DMS153 treated with DMSO at 0.1 percent for 48 hours (cell line): ENCODE measurements around the gene EPHA1.
A peak's percentile ranks its signal among the peaks of the same experiment; 100 is the strongest.

Source experiments
- DNase-seq: peaks from one replicate; lab custom pipeline; 2025; ENCODE audit not compliant: unreplicated experiment; lab: John Stamatoyannopoulos, UW

Gene EPHA1

DNA sequence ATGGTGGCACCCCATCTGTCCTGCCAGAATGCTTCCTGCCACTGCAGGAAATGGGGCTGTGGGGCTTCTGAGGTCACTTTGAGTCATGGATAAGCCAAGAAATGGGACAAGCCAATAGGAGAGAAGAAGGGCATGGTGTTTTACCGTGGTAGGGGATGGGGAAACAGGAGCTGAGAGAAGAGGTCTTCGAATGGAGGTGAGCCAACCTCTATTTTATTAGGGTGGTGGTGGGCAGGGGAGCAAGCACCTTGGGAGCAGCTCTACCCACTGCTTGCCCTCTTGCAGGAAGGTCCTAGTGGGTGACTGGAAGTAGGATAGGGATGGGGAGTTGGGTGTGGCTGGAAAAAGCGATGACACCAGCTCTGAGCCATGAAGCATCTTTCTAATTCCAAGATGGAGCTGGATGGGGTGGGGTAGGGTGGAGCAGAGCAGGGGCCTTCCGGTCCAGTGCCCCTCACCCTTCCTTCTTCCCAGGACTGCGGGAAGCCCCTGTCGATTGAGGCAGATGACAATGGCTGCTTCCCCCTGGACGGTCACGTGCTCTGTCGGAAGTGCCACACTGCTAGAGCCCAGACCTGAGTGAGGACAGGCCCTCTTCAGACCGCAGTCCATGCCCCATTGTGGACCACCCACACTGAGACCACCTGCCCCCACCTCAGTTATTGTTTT lies 18.4 kb downstream of the EPHA1 start:
- no peak for DNase-seq

DNA sequence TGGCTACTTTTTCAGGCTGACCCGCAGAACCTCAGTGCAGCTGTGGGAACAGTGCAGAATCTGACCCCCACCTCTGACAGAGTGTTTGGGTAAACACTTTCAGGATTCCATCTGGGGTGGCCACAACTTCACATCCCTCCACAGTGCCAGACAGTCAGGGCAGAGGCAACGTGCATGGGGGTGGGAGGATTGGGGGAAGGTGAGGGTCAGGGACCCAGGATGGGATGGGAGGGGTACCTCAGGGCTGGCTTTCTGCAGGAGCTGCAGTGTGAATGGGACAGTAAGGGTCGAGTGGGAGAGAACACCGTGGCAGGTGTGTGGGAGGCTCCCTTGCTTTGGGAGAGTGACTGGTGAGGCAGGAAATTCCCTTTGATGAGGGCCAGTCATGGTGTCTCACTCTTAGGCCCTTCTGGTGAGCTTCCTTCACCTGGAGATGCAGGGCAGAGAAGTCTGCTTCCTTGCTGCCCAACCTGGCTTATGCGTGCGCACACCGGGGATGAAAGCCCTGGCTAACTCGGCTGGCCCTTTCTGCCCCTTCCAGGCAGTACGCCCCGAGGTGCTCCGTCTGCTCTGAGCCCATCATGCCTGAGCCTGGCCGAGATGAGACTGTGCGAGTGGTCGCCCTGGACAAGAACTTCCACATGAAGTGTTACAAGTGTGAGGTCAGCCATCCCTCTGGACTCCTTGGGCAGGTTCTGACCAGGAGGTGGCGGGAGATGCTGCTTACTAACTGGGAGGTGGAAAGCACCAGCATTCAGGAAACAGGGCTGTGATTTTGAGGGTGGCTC lies 19.1 kb downstream of the EPHA1 start:
- DNase-seq, result no peak

DNA sequence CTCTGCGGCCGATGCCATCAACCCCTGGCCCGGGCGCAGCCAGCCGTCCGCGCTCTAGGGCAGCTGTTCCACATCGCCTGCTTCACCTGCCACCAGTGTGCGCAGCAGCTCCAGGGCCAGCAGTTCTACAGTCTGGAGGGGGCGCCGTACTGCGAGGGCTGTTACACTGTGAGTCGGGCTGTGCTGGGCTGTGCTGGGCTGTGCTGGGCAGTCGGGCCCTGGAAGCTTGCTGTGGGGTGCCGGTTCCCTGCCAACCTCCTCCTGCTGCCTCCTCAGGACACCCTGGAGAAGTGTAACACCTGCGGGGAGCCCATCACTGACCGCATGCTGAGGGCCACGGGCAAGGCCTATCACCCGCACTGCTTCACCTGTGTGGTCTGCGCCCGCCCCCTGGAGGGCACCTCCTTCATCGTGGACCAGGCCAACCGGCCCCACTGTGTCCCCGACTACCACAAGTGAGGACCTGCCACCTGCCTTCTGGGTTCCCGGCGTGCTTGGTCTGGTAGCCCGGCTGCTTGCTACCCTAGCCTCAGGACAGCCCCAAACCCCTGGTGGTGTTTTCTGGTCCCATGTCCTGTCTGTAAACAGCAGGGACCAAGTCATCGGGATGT lies 20.1 kb downstream of the EPHA1 start:
- DNase-seq, result no peak

DNA sequence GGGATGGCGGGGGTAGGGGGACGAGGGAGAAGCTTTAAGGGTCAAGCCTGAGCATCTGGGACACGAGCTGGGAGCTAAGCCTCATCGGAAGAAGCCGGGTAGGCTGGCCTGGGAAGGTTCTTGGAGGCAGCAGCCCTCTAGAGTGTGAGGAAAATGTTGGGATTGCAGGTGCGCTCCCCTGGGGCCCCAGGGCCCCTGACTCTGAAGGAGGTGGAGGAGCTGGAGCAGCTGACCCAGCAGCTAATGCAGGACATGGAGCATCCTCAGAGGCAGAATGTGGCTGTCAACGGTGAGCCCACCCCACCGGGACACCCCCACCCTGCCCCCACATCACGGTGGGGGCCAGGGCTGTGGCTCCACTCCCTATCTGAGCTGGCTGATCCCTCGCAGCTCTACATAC lies 20.6 kb downstream of the EPHA1 start:
- DNase-seq, result no peak

DNA sequence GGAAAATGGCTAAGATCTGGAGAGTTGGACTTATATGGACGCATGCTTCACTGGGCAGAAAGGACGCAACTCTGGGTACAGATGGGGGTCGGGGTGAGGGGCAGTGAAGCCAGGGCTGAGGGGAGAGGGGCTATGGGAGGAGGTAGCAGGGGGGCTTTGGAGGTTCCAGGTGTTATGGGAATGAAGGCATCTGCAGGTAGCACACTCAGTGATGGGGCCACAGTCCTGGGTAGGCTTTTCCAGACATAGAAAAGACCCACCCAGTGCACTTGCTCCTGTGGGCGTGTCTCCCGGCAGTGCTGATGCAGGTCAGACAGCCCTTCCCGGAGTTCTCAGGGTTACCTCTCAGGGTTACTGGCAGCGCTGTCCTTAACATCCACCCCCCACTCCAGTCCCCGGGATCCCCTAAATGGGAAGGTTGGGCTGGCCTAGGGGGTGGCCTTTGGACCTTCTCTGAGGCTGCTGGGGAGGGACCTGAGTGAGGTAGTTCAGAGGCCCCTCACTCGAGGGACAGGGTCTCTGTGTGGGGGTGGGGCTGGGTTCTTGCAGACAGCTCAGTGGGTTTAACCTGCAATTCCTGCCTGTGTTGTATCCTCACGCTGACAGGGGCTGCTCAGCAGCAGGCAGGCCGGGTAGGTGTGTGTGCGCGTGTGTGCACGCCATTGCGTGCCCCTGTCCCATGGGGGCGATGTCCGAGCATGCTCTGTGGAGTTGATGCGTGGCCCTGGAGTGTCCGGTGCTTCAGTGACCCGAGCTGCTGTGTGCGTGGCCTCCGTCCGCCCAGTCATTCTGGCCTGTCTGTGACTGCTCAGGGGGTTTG lies 21.3 kb downstream of the EPHA1 start:
- no peak for DNase-seq

DNA sequence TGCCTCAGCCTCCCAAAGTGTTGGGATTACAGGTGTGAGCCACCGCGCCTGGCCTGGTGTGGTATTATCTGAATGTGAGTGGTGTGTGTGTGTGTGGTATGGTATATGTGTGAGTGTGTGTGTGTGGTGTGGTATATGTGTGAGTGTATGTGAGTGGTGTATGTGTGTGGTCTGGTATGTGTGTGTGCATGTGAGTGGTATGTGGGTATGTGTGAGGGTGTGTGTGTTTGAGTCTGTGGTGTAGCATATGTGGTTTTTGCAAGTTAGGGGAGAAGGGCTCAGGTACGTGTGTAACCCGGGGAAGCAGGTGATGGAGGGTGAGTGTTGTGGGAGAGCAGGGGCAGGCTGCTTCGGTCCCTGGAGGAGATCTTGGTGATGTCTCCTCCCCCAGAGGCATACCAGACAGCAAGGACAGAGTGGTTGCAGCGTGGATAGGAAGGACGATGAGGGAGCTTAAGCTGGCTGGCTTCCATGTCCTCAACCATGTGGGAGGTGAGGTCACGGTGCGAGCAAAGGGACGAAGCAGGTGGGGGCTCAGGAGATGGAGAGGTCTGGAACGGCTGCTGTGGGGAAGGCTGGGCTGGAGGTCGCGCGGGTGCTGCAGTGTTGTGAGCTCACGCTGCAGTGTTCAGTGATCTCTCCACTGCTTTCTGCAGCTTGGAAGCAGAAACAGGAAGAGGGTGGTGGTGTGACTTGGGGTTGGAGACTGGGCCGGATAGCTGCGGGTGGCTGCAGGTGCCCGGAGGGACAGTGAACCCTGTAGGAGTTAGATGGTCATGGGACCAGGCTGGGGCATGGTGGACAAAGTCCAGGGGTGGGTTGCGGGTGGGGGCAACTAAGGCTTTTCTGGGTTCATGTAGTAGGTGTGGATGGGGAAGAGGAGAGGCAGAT lies 22.5 kb downstream of the EPHA1 start:
- DNase-seq, result no peak

DNA sequence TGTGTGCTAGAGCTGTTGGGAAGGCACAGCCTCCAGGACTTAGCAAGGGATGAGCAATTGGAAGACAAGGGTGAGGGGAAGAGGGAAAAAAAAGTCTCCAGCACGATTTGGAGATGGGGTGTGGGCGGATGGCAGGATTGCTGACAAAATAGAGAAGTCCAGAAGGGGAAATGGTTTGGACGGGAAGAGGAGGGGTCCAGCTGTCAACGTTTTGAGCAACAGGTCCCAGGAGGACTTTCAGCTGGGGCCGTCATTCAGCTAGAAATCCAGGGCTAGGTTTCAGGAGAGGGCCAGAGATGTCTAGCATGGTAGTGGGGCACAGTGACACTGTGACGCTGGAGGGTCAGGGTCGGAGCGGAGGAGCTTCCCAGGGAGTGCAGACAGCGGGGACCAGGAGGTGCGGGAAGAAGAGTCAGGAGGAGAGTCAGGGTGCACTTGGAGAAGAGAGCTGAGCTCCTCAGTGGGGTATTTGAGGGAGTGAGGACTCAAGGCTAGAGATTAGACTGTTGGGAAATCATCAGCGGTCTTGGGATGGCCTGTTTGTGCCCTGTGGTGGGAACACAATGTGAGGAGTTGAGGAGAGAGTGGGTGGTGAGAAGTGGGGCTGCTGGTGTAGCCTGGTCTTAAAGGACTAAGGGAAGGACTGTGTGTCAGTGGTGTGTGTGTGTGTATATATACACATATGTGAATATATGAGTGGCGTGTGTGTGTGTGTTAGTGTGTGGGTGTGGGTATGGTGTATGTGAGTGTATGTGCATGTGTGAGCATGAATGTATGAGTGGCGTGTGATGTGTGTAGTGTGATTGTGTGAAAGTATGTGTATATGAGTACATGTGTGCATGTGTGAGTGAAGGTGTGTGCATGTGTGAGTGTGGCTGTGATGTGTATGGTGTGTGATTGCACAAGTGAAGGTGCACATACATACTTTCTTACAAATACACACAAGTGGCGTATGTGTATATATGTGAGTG lies 23.7 kb downstream of the EPHA1 start:
- DNase-seq, result no peak

DNA sequence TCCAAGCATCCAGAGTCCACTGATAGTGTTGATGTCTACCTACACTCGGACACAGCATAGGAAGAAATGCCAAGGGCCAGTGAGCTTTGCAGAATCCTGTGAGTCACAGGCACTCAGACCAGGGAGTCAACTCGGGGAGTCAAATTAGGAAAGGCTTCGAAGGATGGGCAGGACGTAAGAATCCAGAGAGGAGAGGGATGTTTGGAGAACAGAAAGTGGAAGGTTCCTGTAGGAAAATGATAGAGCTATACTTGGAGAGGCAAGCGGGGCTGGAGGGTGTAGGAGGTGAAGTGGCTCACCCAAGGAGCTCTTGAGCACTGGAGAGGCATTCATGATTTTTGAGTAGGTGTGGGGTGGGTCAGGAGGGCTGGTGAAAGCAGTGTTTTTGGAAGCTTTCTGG lies 24.5 kb downstream of the EPHA1 start:
- DNase-seq, result no peak

DNA sequence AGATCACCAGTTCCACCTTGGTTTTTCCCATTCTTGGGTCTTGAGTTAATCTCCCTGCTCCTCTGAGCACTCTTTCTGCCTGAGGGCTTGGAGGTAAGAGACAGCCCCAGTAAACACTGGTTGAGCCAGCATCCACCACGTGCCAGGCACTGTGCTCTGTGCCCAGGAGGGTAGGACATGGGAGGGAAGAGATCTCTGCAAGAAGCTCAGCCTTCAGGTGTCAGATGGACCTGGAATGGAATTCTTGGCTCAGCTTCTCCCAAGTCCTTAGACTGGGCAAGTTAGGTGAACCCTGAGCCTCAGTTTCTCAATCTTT lies 25.1 kb downstream of the EPHA1 start:
- no peak for DNase-seq

DNA sequence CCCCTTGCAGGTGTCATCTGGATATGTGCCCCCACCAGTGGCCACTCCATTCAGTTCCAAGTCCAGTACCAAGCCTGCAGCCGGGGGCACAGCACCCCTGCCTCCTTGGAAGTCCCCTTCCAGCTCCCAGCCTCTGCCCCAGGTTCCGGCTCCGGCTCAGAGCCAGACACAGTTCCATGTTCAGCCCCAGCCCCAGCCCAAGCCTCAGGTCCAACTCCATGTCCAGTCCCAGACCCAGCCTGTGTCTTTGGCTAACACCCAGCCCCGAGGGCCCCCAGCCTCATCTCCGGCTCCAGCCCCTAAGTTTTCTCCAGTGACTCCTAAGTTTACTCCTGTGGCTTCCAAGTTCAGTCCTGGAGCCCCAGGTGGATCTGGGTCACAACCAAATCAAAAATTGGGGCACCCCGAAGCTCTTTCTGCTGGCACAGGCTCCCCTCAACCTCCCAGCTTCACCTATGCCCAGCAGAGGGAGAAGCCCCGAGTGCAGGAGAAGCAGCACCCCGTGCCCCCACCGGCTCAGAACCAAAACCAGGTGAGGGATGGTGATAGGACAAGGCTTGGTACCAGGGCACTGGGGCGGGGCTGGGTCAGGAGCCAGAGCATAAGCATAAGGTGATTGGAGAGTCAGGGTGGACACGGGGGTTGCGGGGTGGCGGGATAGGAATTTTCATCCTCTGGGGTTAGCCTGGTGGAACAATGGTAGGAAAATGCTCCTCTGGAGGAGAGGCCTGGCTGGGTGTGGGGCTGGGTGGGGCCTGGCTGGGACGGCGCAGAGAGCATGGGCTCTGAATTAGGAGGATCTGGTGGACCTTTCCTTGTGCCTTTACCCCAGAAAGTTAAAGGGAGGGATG lies 25.6 kb downstream of the EPHA1 start:
- DNase-seq, result no peak

DNA sequence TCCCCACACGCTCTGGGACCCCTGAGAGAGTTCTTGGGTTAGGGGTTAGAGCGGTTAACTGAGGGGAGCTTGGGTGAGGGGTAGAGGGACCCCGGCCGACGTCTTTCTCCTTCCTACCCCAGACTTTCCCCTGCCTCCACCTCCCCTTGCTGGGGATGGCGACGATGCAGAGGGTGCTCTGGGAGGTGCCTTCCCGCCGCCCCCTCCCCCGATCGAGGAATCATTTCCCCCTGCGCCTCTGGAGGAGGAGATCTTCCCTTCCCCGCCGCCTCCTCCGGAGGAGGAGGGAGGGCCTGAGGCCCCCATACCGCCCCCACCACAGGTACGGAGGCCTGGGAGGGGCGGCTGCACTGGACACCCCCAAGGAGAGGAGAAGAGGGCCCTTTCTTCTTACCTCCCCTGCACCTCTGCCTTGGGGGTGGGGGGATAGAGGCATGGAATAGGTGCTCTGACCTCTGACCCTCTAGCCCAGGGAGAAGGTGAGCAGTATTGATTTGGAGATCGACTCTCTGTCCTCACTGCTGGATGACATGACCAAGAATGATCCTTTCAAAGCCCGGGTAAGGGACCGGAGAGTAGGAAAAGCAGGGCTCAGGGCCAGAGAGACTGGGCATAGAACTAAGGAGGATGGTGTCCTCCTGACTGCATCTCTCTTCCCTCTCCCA lies 26.4 kb downstream of the EPHA1 start:
- DNase-seq, result no peak

DNA sequence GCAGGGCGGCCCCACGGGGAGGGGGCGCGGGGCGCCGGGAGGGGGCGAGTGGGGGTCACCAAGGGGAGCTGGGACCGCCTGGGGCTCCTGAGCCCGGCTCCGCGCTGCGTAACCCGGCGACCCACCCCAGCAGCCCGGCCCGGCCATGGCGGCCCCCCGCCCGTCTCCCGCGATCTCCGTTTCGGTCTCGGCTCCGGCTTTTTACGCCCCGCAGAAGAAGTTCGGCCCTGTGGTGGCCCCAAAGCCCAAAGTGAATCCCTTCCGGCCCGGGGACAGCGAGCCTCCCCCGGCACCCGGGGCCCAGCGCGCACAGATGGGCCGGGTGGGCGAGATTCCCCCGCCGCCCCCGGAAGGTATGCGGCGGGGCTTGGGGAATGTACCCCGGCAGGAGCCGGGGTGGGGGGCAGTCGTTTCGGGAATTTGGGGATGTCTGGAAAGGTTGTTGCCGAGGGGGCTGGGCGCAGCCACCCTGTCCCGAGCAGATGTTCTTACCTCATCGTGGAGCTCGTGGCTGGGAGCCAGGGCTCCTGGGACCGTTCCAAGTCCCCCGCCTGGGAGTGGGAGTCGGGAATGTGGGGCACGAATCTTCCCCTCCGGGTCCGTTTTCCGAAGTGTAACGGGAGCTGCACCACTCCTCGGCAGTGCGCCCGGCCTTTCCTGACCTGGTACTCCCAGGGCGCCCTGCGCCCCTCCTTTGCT lies 27.1 kb downstream of the EPHA1 start:
- DNase-seq, result no peak

DNA sequence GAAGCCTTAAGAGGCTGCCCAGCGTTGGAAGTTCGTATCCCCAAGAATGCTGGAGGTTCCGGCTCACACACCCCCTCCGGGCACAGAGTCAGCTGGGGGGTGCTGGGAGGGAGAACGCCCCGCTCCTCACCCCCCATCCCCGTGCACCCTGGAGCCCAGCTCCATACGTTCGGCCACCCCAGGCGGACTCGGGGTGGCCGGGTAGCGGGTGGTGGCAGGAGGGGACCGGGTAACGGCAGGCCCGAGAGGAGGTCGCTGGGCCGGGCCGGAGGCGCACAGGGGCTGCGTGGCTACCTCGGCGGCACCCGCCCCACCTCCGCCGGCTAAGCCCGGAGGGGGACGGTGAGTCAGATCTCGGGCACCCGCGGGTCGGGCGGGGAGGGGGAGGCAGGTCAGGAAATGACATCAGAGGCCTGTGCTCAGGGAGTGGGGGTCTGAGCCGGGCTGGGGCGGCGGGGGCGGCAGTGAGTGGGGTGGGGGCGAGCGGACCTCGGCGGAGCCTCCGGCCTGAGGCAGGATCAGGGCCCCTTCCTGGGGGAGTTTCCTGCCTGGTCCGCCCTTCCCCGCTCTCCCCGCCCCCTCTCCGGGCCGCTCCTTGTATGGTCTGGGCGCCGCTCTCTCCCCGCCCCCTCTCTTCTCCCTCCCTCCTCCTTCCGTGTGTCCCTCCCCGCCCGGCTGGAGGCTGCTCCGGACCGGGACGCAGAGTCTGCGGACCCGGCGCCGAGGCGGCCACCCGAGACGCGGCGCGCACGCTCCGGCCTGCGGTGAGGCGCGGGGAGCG lies 27.8 kb downstream of the EPHA1 start, which contains the start of gene ZYX:
Gene ZYX, plus strand, starts transcription at position 700 of the 781 bp plus-strand sequence. CDS start 227 bp downstream, outside the sequence.
- no peak for DNase-seq

DNA sequence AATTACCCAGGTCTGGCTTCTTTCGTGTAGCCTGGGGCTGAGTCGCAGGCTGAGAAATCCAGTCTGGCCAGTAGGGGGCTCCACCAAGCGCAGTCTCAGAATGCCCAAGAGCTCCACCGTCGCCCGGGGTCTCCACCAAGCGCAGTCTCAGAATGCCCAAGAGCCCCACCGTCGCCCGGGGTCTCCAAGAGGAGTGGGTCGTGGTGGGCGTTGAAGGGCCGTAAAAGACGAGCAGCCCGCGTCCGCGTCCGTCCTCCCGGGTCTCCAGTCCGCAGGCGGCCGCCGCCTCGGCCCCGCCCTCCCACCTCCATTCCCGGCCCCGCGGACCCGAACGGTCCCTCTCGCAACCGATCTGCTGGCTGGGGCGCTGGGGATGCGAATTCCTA lies 28.4 kb downstream of the EPHA1 start:
- DNase-seq, result peak; percentile 18

DNA sequence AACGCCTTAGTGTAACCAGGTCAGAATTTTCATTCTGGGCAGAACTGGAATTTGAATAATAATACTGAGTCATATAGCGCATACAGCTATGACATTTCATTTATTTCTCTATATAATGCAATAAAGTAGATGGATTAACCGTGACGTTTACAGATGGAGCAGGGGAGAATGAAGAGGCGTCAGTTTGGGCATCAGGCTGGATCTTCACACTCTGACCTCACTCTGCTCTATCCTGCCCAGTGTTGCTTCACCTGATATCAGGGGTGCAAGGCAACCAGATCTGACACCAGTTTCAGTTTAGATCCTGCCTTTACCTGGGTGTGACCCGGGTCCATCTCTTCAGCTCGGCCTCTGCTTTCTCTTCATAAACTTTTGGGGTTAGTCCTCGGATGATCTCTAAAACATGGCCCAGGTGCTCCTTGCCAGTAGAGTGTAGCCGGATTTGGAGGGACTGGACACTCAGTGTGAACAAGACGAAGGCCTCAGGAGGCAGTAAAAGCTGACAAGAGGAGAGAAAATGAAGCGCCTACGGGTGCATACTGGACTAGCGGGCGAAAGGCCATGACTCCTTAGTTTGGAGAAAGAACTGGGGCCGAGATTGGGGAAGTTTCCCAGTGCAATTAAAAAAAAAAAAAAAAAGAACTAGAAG lies 28.9 kb downstream of the EPHA1 start:
- DNase-seq, result no peak

DNA sequence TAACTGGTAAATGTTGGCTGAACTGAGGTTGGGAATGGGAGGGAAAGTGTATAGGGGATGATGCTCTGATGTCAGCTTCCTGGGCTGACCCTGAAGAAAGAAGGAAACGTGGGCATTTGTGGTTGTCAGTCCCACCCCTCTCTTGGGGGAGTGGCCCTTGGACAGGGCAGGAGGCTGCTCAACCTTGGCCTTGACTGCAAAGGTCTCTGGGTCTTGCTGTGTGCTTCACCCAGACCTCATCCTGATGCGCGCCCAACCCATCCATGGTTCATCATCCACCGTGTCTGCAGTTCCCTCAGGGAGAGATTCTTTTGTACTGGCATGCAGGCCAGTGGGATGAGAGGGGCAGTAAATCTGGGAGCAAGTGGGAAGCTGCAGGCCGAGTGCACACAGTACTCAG lies 32.3 kb downstream of the EPHA1 start:
- no peak for DNase-seq
